ENCODE results near the gene AQP12A. TPM values are rescaled to one million over a fixed set of nuclear protein-coding genes. Genes with fewer than 3 reads are reported as not detected.
"Not testable (repeated sequence)": the region's sequence is repeated elsewhere in the genome, so short reads cannot be mapped to it uniquely, and the experiment has no call there.

The AQP12A gene
- total RNA-seq, 1 donor from 2014 or later, result not detected

DNA sequence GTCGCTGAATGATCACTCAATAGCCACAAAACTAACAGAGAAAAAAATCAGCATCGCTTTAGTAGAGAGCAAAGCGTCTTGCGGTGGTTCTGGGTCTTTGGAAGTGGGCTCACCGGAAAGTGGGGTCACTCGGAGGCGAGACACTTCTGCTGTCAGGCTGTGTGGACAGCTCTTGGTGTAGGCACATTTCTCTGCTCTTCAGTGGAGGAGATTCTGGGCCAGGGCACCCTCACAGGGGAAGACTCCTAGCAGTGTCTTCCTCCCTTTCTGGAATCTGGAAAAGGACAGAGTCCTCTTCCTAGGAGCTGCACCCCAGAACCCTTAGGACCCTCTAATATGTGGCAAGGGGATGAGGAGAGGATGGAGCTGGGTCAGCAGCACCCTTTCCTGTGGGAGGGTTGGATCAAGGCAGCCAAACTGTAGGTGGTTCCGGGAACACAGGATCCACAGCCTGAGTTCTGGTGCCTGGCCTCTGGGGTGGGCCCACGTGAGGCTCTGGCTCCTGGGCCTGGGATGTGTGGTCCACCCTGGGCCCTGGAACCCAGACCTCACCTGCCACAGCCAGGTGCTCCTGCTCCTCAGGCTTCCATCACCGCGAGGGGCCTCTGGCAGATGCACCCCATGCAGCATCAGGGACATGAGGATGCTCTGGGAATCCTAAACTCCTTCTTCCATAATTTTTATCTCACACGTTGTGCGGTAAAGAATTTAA is 41.3 kb upstream of the AQP12A start:
- no peaks in the 10 kb centered on the region for H3K9me3 Mint-ChIP-seq (ENCODE audit: unreplicated experiment)
- H3K36me3 Mint-ChIP-seq (ENCODE audit: unreplicated experiment), result no peaks in the 10 kb centered on the region
- no peaks in the 10 kb centered on the region for H3K4me1 Mint-ChIP-seq (ENCODE audit: unreplicated experiment)
- H3K4me3 Mint-ChIP-seq (ENCODE audit: unreplicated experiment), result no peak overlapping the region
- TF ChIP-seq, protein P1, sequence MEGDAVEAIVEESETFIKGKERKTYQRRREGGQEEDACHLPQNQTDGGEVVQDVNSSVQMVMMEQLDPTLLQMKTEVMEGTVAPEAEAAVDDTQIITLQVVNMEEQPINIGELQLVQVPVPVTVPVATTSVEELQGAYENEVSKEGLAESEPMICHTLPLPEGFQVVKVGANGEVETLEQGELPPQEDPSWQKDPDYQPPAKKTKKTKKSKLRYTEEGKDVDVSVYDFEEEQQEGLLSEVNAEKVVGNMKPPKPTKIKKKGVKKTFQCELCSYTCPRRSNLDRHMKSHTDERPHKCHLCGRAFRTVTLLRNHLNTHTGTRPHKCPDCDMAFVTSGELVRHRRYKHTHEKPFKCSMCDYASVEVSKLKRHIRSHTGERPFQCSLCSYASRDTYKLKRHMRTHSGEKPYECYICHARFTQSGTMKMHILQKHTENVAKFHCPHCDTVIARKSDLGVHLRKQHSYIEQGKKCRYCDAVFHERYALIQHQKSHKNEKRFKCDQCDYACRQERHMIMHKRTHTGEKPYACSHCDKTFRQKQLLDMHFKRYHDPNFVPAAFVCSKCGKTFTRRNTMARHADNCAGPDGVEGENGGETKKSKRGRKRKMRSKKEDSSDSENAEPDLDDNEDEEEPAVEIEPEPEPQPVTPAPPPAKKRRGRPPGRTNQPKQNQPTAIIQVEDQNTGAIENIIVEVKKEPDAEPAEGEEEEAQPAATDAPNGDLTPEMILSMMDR (IDR thresholded peaks at IDR 0.05), result no peak
- peak; percentile 62 for DNase-seq (ENCODE audit: extremely low spot score, unreplicated experiment)
- H3K27me3 Mint-ChIP-seq (ENCODE audit: unreplicated experiment), result peaks cover 60% of the 10 kb centered on the region
- H3K27ac Mint-ChIP-seq (ENCODE audit: unreplicated experiment), result no peak overlapping the region

DNA sequence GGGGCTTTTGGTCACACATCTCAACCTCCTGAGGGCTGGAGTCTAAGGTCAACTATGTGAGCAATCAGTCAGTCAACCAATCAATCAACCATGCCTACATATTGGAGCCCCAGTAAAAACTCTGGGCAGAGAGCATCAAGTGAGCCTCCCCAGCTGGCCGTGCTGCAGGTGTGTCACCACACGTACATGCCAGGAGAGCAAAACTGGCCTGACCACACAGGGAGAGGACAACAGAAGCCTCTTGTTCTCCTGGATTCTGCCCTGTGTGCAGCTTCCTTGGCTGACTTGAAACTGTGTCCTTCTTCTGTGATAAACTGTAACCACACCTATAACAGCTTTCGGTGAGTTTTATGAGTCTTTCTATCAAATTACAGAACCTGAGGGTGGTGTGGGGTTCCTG is 40.5 kb upstream of the AQP12A start:
- Mint-ChIP-seq H3K4me3 (ENCODE audit: unreplicated experiment) (no peak overlapping the region), H3K4me1 (ENCODE audit: unreplicated experiment) (no peaks in the 10 kb centered on the region), H3K27ac (ENCODE audit: unreplicated experiment) (no peak overlapping the region), H3K27me3 (ENCODE audit: unreplicated experiment) (peaks cover 62% of the 10 kb centered on the region), H3K36me3 (ENCODE audit: unreplicated experiment) (no peaks in the 10 kb centered on the region), H3K9me3 (ENCODE audit: unreplicated experiment) (no peaks in the 10 kb centered on the region)
- peak; percentile 19 for DNase-seq (ENCODE audit: extremely low spot score, unreplicated experiment)
- TF ChIP-seq, protein P1 (IDR thresholded peaks at IDR 0.05), result no peak

DNA sequence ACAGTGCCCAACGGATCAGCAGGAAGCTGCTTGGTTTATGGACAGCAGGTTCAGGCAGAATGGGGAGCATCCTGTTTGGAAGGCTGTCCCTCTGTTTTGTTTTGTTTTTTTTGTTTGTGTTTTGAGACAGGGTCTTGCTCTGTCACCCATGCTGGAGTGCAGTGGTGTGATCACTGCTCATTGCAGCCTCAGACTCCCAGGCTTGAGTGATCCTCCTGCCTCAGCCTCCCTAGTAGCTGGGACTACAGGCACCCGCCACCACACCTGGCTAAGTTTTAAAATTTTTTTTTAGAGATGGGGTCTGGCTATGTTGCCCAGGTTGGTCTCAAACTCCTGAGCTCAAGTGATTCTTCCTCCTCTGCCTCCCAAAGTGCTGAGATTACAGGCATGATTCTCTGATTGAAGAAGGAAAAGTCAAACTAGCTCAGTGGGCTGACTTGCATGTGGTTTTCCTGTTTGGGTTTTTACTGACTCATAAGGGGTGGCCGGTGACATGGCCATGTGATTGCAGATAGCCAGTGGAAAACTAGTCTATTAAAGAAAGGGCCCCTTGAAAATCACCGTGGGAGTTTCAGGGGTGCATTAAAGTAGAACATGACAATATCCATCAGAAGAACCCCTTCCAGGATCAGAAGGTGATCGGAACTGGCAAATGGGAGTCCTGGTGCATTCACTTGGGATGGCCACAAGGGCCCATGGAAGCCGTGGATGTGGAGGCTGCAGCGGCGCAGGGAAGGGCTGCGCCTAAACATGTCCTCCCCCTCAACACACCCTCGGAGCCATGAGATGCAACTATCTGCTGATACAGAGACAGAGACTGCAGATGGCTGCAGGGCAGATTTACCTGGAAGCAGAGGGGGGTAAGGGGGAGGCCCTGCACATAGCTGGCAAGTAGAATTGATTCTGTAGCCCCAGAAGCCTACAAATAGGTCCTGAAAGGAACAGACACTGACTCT is 35.5 kb upstream of the AQP12A start:
- Mint-ChIP-seq H3K36me3 (ENCODE audit: unreplicated experiment) (no peaks in the 10 kb centered on the region), H3K4me3 (ENCODE audit: unreplicated experiment) (no peak overlapping the region)

DNA sequence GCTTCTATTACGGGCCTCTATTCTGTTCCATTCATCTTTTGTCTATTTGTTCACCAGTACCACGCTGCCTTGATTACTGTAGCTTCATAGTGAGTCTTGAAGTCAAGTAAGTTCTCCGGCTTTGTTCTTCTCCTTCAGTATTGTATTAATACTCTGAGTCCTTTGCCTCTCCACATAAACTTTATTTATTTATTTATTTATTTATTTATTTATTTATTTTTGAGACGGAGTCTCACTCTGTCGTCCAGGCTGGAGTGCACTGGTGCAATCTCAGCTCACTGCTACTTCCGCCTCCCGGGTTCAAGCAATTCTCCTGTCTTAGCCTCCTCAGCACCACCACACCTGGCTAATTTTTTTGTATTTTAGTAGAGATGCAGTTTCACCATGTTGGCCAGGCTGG is 31.8 kb upstream of the AQP12A start:
- not testable (repeated sequence) for H3K27ac Mint-ChIP-seq (ENCODE audit: unreplicated experiment); DNase-seq (ENCODE audit: extremely low spot score, unreplicated experiment); H3K4me3 Mint-ChIP-seq (ENCODE audit: unreplicated experiment); H3K4me1 Mint-ChIP-seq (ENCODE audit: unreplicated experiment); H3K36me3 Mint-ChIP-seq (ENCODE audit: unreplicated experiment); H3K9me3 Mint-ChIP-seq (ENCODE audit: unreplicated experiment)
- H3K27me3 Mint-ChIP-seq (ENCODE audit: unreplicated experiment), result peaks cover 37% of the 10 kb centered on the region

More for the DNA sequence above, 35.5 kb upstream of the AQP12A start:
- no peak for DNase-seq (ENCODE audit: extremely low spot score, unreplicated experiment)
- no peaks in the 10 kb centered on the region for H3K9me3 Mint-ChIP-seq (ENCODE audit: unreplicated experiment)
- no peaks in the 10 kb centered on the region for H3K4me1 Mint-ChIP-seq (ENCODE audit: unreplicated experiment)
- peaks cover 44% of the 10 kb centered on the region for H3K27me3 Mint-ChIP-seq (ENCODE audit: unreplicated experiment)
- TF ChIP-seq, protein P1 (IDR thresholded peaks at IDR 0.05), result no peak
- no peak overlapping the region for H3K27ac Mint-ChIP-seq (ENCODE audit: unreplicated experiment)

DNA sequence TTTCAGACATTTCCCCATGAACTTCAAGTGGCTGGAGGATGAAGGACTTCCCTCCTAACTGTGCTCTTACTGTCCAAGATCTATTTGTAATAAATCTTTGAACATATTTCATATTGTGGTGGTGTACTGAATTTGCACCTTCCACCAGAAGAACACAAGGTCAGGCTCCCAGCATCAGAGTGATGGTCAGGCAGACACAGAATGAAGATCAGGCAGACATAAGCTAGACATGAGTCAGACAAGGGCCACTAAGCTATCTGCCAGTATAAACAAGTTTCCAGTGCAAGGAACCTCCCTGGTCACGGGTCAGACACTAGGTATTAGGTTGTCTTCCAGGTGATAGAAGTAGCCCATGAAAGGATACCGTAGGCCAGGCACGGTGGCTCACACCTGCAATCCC is 29.0 kb upstream of the AQP12A start:
- peaks cover 45% of the 10 kb centered on the region for H3K27me3 Mint-ChIP-seq (ENCODE audit: unreplicated experiment)
- peaks cover 8% of the 10 kb centered on the region for H3K9me3 Mint-ChIP-seq (ENCODE audit: unreplicated experiment)
- no peaks in the 10 kb centered on the region for H3K4me1 Mint-ChIP-seq (ENCODE audit: unreplicated experiment)
- peak; percentile 42 for DNase-seq (ENCODE audit: extremely low spot score, unreplicated experiment)
- peaks cover 2% of the 10 kb centered on the region for H3K36me3 Mint-ChIP-seq (ENCODE audit: unreplicated experiment)
- H3K27ac Mint-ChIP-seq (ENCODE audit: unreplicated experiment), result no peak overlapping the region
- TF ChIP-seq, protein P1 (IDR thresholded peaks at IDR 0.05), result no peak
- H3K4me3 Mint-ChIP-seq (ENCODE audit: unreplicated experiment), result no peak overlapping the region
